Activated CD8-positive, alpha-beta memory T cell treated with anti-CD3 and anti-CD28 coated beads, Interleukin-2, amount 10 ng/mL, durations not matched to agents 7 days and 5 days (primary cell): Measurements from ENCODE around the gene CNKSR2. TPM values are rescaled to one million over a fixed set of nuclear protein-coding genes. Genes with fewer than 3 reads are reported as not detected.
"Not testable (repeated sequence)": the region's sequence is repeated elsewhere in the genome, so short reads cannot be mapped to it uniquely, and the experiment has no call there.

Experiments
- ATAC-seq: fragments of 150-1000 bp; cut with Tn5 transposase; one replicate; pipeline ENCODE4 v1.10.0; 2021; ENCODE audit warnings: moderate library complexity
- CTCF ChIA-PET: fragments of 350-600 bp; sonication (Branson Sonifier 250); formaldehyde crosslinking; loops from one replicate; lab custom pipeline; 2021; ENCODE audit warnings: antibody characterized with exemption; lab: Charles Lee
- DNase-seq: peaks from one replicate; pipeline ENCODE4 v3.0.0-alpha.2; 2020
- H3K27ac Mint-ChIP-seq: one replicate; pipeline ENCODE4 v1.8.0; 2021; ENCODE audit warnings: mild to moderate bottlenecking, mixed read lengths
- H3K27me3 Mint-ChIP-seq: one replicate; pipeline ENCODE4 v1.8.0; 2021; ENCODE audit warnings: mixed read lengths
- H3K36me3 Mint-ChIP-seq: one replicate; pipeline ENCODE4 v1.8.0; 2021; ENCODE audit warnings: mild to moderate bottlenecking, mixed read lengths
- H3K4me1 Mint-ChIP-seq: one replicate; pipeline ENCODE4 v1.8.0; 2021; ENCODE audit warnings: mixed read lengths
- H3K4me3 Mint-ChIP-seq: one replicate; pipeline ENCODE4 v1.8.0; 2021; ENCODE audit warnings: mild to moderate bottlenecking, moderate library complexity, mixed read lengths
- H3K9me3 Mint-ChIP-seq: one replicate; pipeline ENCODE4 v1.8.0; 2022; ENCODE audit warnings: low read depth, mixed read lengths
- total RNA-seq, 2 experiments: library from RNA; stranded (reverse); gene quantifications; one replicate each; pipeline ENCODE4 v1.2.3, GENCODE V29; 2021

The CNKSR2 gene
- total RNA-seq, 2 experiments from 2014 or later: 6.3 to 6.7 TPM

GRCh38 chrX:21481761-21482160, 107.5 kb downstream of the CNKSR2 start:
- DNase-seq: no peak
- H3K4me1 Mint-ChIP-seq: no peaks in the 10 kb centered on the region
- H3K27ac Mint-ChIP-seq: no peak overlapping the region
- no peaks in the 10 kb centered on the region for H3K36me3 Mint-ChIP-seq
- ATAC-seq: no peak
- CTCF ChIA-PET: no interaction called here
- no peaks in the 10 kb centered on the region for H3K27me3 Mint-ChIP-seq
- H3K4me3 Mint-ChIP-seq: no peak overlapping the region
- H3K9me3 Mint-ChIP-seq: no peaks in the 10 kb centered on the region

- H3K9me3 Mint-ChIP-seq, H3K4me3 Mint-ChIP-seq, H3K4me1 Mint-ChIP-seq, DNase-seq, H3K27ac Mint-ChIP-seq, ATAC-seq, H3K36me3 Mint-ChIP-seq, H3K27me3 Mint-ChIP-seq, CTCF ChIA-PET: not testable (repeated sequence)
Observed at GRCh38 chrX:21484051-21484450, 109.8 kb downstream of the CNKSR2 start.

- DNase-seq (no peak), ATAC-seq (no peak)
- Mint-ChIP-seq H3K9me3 (no peaks in the 10 kb centered on the region), H3K4me1 (no peaks in the 10 kb centered on the region), H3K27me3 (no peaks in the 10 kb centered on the region), H3K27ac (no peak overlapping the region), H3K4me3 (no peak overlapping the region), H3K36me3 (no peaks in the 10 kb centered on the region)
- CTCF ChIA-PET: no interaction called here
Observed at GRCh38 chrX:21487832-21488231, 113.6 kb downstream of the CNKSR2 start.

GRCh38 chrX:21490341-21490740, 116.1 kb downstream of the CNKSR2 start:
- no peaks in the 10 kb centered on the region for H3K4me1 Mint-ChIP-seq
- CTCF ChIA-PET: no interaction called here
- no peaks in the 10 kb centered on the region for H3K9me3 Mint-ChIP-seq
- no peaks in the 10 kb centered on the region for H3K36me3 Mint-ChIP-seq
- DNase-seq: no peak
- H3K27ac Mint-ChIP-seq: no peak overlapping the region
- no peak for ATAC-seq
- no peaks in the 10 kb centered on the region for H3K27me3 Mint-ChIP-seq
- no peak overlapping the region for H3K4me3 Mint-ChIP-seq

- no peaks in the 10 kb centered on the region for H3K9me3 Mint-ChIP-seq
- H3K4me3 Mint-ChIP-seq: no peak overlapping the region
- CTCF ChIA-PET: no interaction called here
- no peak overlapping the region for H3K27ac Mint-ChIP-seq
- DNase-seq (no peak), ATAC-seq (no peak)
- no peaks in the 10 kb centered on the region for H3K36me3 Mint-ChIP-seq
- no peaks in the 10 kb centered on the region for H3K27me3 Mint-ChIP-seq
- no peaks in the 10 kb centered on the region for H3K4me1 Mint-ChIP-seq
Observed at GRCh38 chrX:21493226-21493830, 119.1 kb downstream of the CNKSR2 start.

GRCh38 chrX:21503593-21503992, 129.4 kb downstream of the CNKSR2 start:
- Mint-ChIP-seq H3K27ac (no peak overlapping the region), H3K36me3 (no peaks in the 10 kb centered on the region), H3K4me3 (no peak overlapping the region), H3K27me3 (no peaks in the 10 kb centered on the region), H3K9me3 (no peaks in the 10 kb centered on the region), H3K4me1 (no peaks in the 10 kb centered on the region)
- ATAC-seq (no peak), DNase-seq (no peak)
- CTCF ChIA-PET: no interaction called here

GRCh38 chrX:21509912-21510311, 135.7 kb downstream of the CNKSR2 start:
- Mint-ChIP-seq H3K9me3 (no peaks in the 10 kb centered on the region), H3K4me3 (no peak overlapping the region), H3K36me3 (no peaks in the 10 kb centered on the region), H3K27ac (no peak overlapping the region), H3K4me1 (no peaks in the 10 kb centered on the region), H3K27me3 (no peaks in the 10 kb centered on the region)
- DNase-seq (no peak), ATAC-seq (no peak)
- CTCF ChIA-PET: no interaction called here

- Mint-ChIP-seq H3K4me3 (no peak overlapping the region), H3K4me1 (no peaks in the 10 kb centered on the region), H3K27ac (no peak overlapping the region), H3K9me3 (no peaks in the 10 kb centered on the region), H3K36me3 (no peaks in the 10 kb centered on the region), H3K27me3 (no peaks in the 10 kb centered on the region)
- CTCF ChIA-PET: no interaction called here
- no peak for ATAC-seq
- no peak for DNase-seq
Observed at GRCh38 chrX:21524008-21524407, 149.8 kb downstream of the CNKSR2 start.

GRCh38 chrX:21528076-21528475, 153.9 kb downstream of the CNKSR2 start:
- H3K27me3 Mint-ChIP-seq: no peaks in the 10 kb centered on the region
- CTCF ChIA-PET: no interaction called here
- no peak overlapping the region for H3K27ac Mint-ChIP-seq
- no peaks in the 10 kb centered on the region for H3K36me3 Mint-ChIP-seq
- DNase-seq (no peak), ATAC-seq (no peak)
- H3K9me3 Mint-ChIP-seq: no peaks in the 10 kb centered on the region
- H3K4me3 Mint-ChIP-seq: no peak overlapping the region
- no peaks in the 10 kb centered on the region for H3K4me1 Mint-ChIP-seq

- DNase-seq (no peak), ATAC-seq (no peak)
- Mint-ChIP-seq H3K4me3 (no peak overlapping the region), H3K27ac (no peak overlapping the region), H3K27me3 (no peaks in the 10 kb centered on the region), H3K9me3 (no peaks in the 10 kb centered on the region), H3K36me3 (no peaks in the 10 kb centered on the region), H3K4me1 (no peaks in the 10 kb centered on the region)
- CTCF ChIA-PET: no interaction called here
Observed at GRCh38 chrX:21529771-21530170, 155.6 kb downstream of the CNKSR2 start.

- H3K4me1 Mint-ChIP-seq: not testable (repeated sequence)
Observed at GRCh38 chrX:21544642-21545041, 170.4 kb downstream of the CNKSR2 start.

GRCh38 chrX:21559417-21559816, 185.2 kb downstream of the CNKSR2 start:
- no peak for DNase-seq
- no peak overlapping the region for H3K27ac Mint-ChIP-seq
- no peak overlapping the region for H3K4me3 Mint-ChIP-seq
- H3K9me3 Mint-ChIP-seq: no peaks in the 10 kb centered on the region
- ATAC-seq: no peak
- CTCF ChIA-PET: no interaction called here
- H3K4me1 Mint-ChIP-seq: no peaks in the 10 kb centered on the region
- H3K27me3 Mint-ChIP-seq: no peaks in the 10 kb centered on the region
- H3K36me3 Mint-ChIP-seq: no peaks in the 10 kb centered on the region

More at GRCh38 chrX:21544642-21545041, 170.4 kb downstream of the CNKSR2 start:
- ATAC-seq, H3K4me3 Mint-ChIP-seq, H3K27me3 Mint-ChIP-seq, H3K27ac Mint-ChIP-seq, H3K9me3 Mint-ChIP-seq, DNase-seq, CTCF ChIA-PET, H3K36me3 Mint-ChIP-seq: not testable (repeated sequence)

- Mint-ChIP-seq H3K9me3 (no peaks in the 10 kb centered on the region), H3K4me1 (no peaks in the 10 kb centered on the region), H3K27me3 (no peaks in the 10 kb centered on the region), H3K36me3 (no peaks in the 10 kb centered on the region), H3K27ac (no peak overlapping the region), H3K4me3 (no peak overlapping the region)
- CTCF ChIA-PET: no interaction called here
- DNase-seq: no peak
- no peak for ATAC-seq
Observed at GRCh38 chrX:21565025-21565424, 190.8 kb downstream of the CNKSR2 start.

GRCh38 chrX:21574793-21575192, 200.6 kb downstream of the CNKSR2 start:
- H3K27ac Mint-ChIP-seq: no peak overlapping the region
- CTCF ChIA-PET: no interaction called here
- no peak overlapping the region for H3K4me3 Mint-ChIP-seq
- DNase-seq (no peak), ATAC-seq (no peak)
- H3K4me1 Mint-ChIP-seq: no peaks in the 10 kb centered on the region
- H3K9me3 Mint-ChIP-seq: peaks cover 5% of the 10 kb centered on the region
- peaks cover 4% of the 10 kb centered on the region for H3K36me3 Mint-ChIP-seq
- no peaks in the 10 kb centered on the region for H3K27me3 Mint-ChIP-seq

- no peak overlapping the region for H3K27ac Mint-ChIP-seq
- no peaks in the 10 kb centered on the region for H3K4me1 Mint-ChIP-seq
- no peak for ATAC-seq
- H3K27me3 Mint-ChIP-seq: no peaks in the 10 kb centered on the region
- no peaks in the 10 kb centered on the region for H3K9me3 Mint-ChIP-seq
- H3K4me3 Mint-ChIP-seq: no peak overlapping the region
- CTCF ChIA-PET: interaction anchor here (1.0 kb wide), 1 partner anchor 15 kb away, joined by 3 read pairs; no protein-coding TSS in a partner anchor
- no peak for DNase-seq
- H3K36me3 Mint-ChIP-seq: no peaks in the 10 kb centered on the region
Observed at GRCh38 chrX:21581479-21581878, 207.3 kb downstream of the CNKSR2 start.
